Omental fat pad (tissue), 4 donors: ENCODE data around the gene COL4A6. TPM values are rescaled to one million over a fixed set of nuclear protein-coding genes. Genes with fewer than 3 reads are reported as not detected.

Experiments used
- ATAC-seq: fragments of 150-250 bp; one replicate; pipeline ENCODE4 v1.9.1; 2016; ENCODE audit warnings: mild to moderate bottlenecking, moderate library complexity; ENCODE audit not compliant: low FRiP score
- DNase-seq: peaks from one replicate; pipeline ENCODE4 v3.0.0-alpha.2; 2019; ENCODE audit warnings: low spot score
- CTCF ChIP-seq, 3 donors: fragments of 450-650 bp; IDR thresholded peaks; one replicate each; pipeline ENCODE4 v1.5.1; 2016 to 2017; ENCODE audit warnings: antibody characterized with exemption in 3 of 3, mild to moderate bottlenecking in 3 of 3, moderate library complexity in 2 of 3
- total RNA-seq, 4 donors: library from RNA; depleted of rRNA; stranded (reverse); fragments of >200 nt; gene quantifications; one replicate each; pipeline ENCODE4 v1.1.0, GENCODE V29; 2016

COL4A6 gene
- total RNA-seq, 4 donors from 2014 or later, result 0.38 to 4.5 (median 2.4) TPM

DNA sequence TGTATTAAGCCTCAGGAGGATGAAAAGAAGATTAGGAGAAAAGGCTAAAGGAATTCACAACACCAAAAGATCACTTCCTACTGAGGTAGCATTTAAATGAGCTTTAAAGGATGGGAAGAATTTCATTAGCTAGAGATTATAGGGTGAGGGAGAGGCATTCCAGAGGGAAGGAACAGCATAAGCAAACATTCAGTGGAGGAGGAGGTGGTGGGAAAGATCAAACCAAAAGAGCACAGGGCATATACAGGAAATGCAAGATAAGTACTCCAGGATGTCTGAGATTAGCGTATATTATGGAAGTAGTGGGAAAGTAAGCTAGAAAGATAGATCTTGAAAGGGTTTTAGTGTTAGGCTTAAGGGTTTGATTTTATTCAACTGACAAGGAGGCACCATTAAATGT, 84.8 kb downstream of the COL4A6 start:
- ATAC-seq (no peak), DNase-seq (no peak)
- TF ChIP-seq CTCF (IDR thresholded peaks at IDR 0.05), result no peak

DNA sequence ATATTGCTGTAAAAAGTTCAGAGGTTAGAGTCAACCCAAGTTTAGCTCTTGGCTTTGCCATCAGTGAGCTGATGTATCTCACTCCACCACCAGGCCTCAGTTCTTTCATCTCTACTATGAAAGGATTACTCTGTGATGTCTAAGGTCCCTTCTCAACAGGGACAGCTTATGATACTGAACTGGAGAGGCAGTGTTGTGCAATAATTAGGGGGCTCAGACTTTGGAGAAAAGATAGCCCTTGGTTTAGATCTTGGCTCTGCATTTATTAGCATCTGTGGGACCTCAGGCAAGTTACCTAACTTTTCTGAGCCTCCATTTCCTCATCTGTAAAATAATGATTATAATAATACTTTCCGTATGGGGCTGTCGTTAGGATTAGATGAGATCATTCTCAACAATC, 89.0 kb downstream of the COL4A6 start:
- ATAC-seq (no peak), DNase-seq (no peak)
- no peak for TF ChIP-seq CTCF (IDR thresholded peaks at IDR 0.05)

GRCh38 chrX:108348525-108348924, 89.7 kb downstream of the COL4A6 start:
- no peak for TF ChIP-seq CTCF (IDR thresholded peaks at IDR 0.05)
- no peak for DNase-seq
- ATAC-seq, result no peak

DNA sequence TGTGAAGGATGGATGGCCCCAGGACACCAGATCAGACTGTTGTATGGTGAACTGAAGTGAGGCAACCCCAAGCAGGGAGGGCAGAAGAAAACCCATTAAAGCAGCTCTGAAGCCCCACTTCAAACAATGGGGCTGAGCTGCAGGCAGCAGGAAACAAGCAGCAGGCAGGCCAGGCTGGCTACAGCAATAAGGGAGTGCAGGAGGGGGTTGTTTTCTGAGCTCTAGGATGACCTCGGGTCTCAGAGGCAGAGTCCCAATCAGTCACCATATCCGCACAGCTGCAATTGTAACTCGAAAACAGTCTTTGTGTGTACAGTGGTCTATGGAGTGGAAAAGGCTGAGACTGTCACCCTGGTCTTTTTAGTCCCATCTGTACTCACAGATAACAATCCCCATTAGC, 90.4 kb downstream of the COL4A6 start:
- no peak for TF ChIP-seq CTCF (IDR thresholded peaks at IDR 0.05)
- DNase-seq, result no peak
- ATAC-seq, result no peak

- DNase-seq (no peak), ATAC-seq (no peak)
- TF ChIP-seq CTCF (IDR thresholded peaks at IDR 0.05), result no peak
These were observed 94.0 kb downstream of the COL4A6 start for GRCh38 chrX:108344216-108344615.

DNA sequence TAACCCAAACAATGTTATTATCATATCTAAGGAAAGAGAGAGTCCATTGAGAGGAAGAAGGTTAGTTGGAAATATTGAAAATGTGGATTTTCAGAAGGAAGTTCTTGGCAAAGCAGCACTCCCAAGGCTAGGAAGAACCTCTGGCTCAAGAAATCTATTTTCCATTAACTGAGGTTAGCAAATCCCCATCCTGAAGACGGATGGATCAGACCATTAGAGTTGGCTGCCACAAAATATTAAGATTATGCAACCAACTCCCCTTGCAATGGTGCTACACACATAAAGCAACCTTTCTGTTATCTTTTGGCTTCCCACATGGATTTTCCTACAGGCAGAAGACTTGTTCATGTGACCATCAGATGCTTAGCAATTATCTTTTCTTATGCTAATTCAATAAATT, 96.3 kb downstream of the COL4A6 start:
- ATAC-seq (no peak), DNase-seq (no peak)
- no peak for TF ChIP-seq CTCF (IDR thresholded peaks at IDR 0.05)

- DNase-seq (no peak), ATAC-seq (no peak)
- TF ChIP-seq CTCF (IDR thresholded peaks at IDR 0.05), result no peak
These were observed 105.9 kb downstream of the COL4A6 start for GRCh38 chrX:108332281-108332680.
